IMR-90 (cell line): ENCODE data around the gene SERPINB1. TPM values are rescaled to one million over a fixed set of nuclear protein-coding genes. Genes with fewer than 3 reads are reported as not detected.

Source experiments
- ATAC-seq: fragments of 200-7000 bp; cut with Tn5 transposase; 2 replicates; pipeline ENCODE4 v1.9.1; 2020; ENCODE audit warnings: low read depth, mild to moderate bottlenecking, moderate library complexity
- BruUV-seq: library from RNA; stranded (reverse); fragments of 400-500 nt; replicated peaks from 2 replicates; lab custom pipeline; 2021; lab: Mats Ljungman, UMichigan
- CTCF ChIA-PET: fragments of 300-600 bp; formaldehyde crosslinking; extraction: SDS; loops from one replicate; lab custom pipeline; 2021; ENCODE audit warnings: antibody characterized with exemption; lab: Yijun Ruan, JAX
- POLR2A ChIA-PET: fragments of 300-600 bp; sonication (Branson Sonifier 250); formaldehyde crosslinking; loops from one replicate; lab custom pipeline; 2022; ENCODE audit warnings: antibody characterized with exemption; ENCODE audit not compliant: unreplicated experiment; lab: Charles Lee
- DNase-seq: peaks from one replicate; pipeline ENCODE4 v3.0.0; 2013
- H2AFZ ChIP-seq: replicated peaks from 2 replicates; pipeline ENCODE3; 2013; ENCODE audit warnings: low read length, mild to moderate bottlenecking; ENCODE audit not compliant: poor library complexity
- H2AK5ac ChIP-seq: 2 replicates; pipeline ENCODE4 v1.6.1; 2013; ENCODE audit warnings: low read depth, low read length, inconsistent platforms
- H2AK9ac ChIP-seq: replicated peaks from 2 replicates; pipeline ENCODE3; 2013; ENCODE audit warnings: mild to moderate bottlenecking, low read depth, low read length, moderate library complexity; ENCODE audit not compliant: poor library complexity
- H2BK120ac ChIP-seq: 2 replicates; pipeline ENCODE4 v1.6.1; 2013; ENCODE audit warnings: low read depth, low read length, inconsistent platforms
- H2BK15ac ChIP-seq: 3 replicates; pipeline ENCODE4 v1.6.1; 2013; ENCODE audit warnings: low read depth, low read length, inconsistent platforms
- H2BK20ac ChIP-seq: 2 replicates; pipeline ENCODE4 v1.6.1; 2013; ENCODE audit warnings: low read depth, mild to moderate bottlenecking, inconsistent platforms, low read length, moderate library complexity
- H2BK5ac ChIP-seq: 2 replicates; pipeline ENCODE4 v1.6.1; 2013; ENCODE audit warnings: mild to moderate bottlenecking, low read depth, low read length, inconsistent platforms; ENCODE audit not compliant: poor library complexity, severe bottlenecking
- H3K14ac ChIP-seq: replicated peaks from 2 replicates; pipeline ENCODE4 v1.6.1; 2013; ENCODE audit warnings: low read depth, low read length, inconsistent platforms
- H3K18ac ChIP-seq: 2 replicates; pipeline ENCODE4 v1.6.1; 2013; ENCODE audit warnings: low read depth, low read length, control low read depth
- H3K23ac ChIP-seq: 2 replicates; pipeline ENCODE4 v1.6.1; 2013; ENCODE audit warnings: low read depth, low read length, inconsistent platforms
- H3K27ac ChIP-seq: 2 replicates; pipeline ENCODE4 v1.5.1; 2013; ENCODE audit warnings: mild to moderate bottlenecking, control low read depth, low read length; ENCODE audit not compliant: insufficient read depth
- H3K27me3 ChIP-seq: 2 replicates; pipeline ENCODE4 v1.6.1; 2013; ENCODE audit warnings: low read length; ENCODE audit not compliant: control insufficient read depth, insufficient read depth
- H3K36me3 ChIP-seq: 2 replicates; pipeline ENCODE4 v1.6.1; 2013; ENCODE audit warnings: low read length, mixed read lengths; ENCODE audit not compliant: control insufficient read depth, insufficient read depth
- H3K4ac ChIP-seq: 2 replicates; pipeline ENCODE4 v1.6.1; 2013; ENCODE audit warnings: low read depth, low read length, inconsistent platforms
- H3K4me1 ChIP-seq: 2 replicates; pipeline ENCODE4 v1.6.1; 2013; ENCODE audit warnings: low read length, mixed read lengths; ENCODE audit not compliant: control insufficient read depth, insufficient read depth
- H3K4me2 ChIP-seq: 2 replicates; pipeline ENCODE4 v1.6.1; 2013; ENCODE audit warnings: low read depth, mild to moderate bottlenecking, control low read depth, low read length, moderate library complexity
- H3K4me3 ChIP-seq: 2 replicates; pipeline ENCODE4 v1.5.1; 2013; ENCODE audit warnings: low read depth, mild to moderate bottlenecking, control low read depth, low read length, moderate library complexity; ENCODE audit not compliant: insufficient read depth
- H3K56ac ChIP-seq: 2 replicates; pipeline ENCODE4 v1.6.1; 2013; ENCODE audit warnings: low read length, inconsistent platforms; ENCODE audit not compliant: insufficient read depth; ENCODE audit errors: extremely low read depth
- H3K79me1 ChIP-seq, 2 experiments: 2 replicates each; pipeline ENCODE4 v1.6.1; 2013; ENCODE audit warnings: low read length in 2 of 2, inconsistent platforms in 1 of 2, low read depth in 1 of 2
- H3K9ac ChIP-seq: 2 replicates; pipeline ENCODE4 v1.6.1; 2013; ENCODE audit warnings: low read depth, low read length, control low read depth
- H3K9me1 ChIP-seq: 2 replicates; pipeline ENCODE4 v1.6.1; 2013; ENCODE audit warnings: low read length, inconsistent platforms; ENCODE audit not compliant: insufficient read depth
- H3K9me3 ChIP-seq: 2 replicates; pipeline ENCODE4 v1.6.1; 2013; ENCODE audit warnings: low read length; ENCODE audit not compliant: control insufficient read depth, insufficient read depth
- H4K20me1 ChIP-seq: 2 replicates; pipeline ENCODE4 v1.6.1; 2013; ENCODE audit warnings: low read length, inconsistent platforms; ENCODE audit not compliant: insufficient read depth
- H4K5ac ChIP-seq: 2 replicates; pipeline ENCODE4 v1.6.1; 2013; ENCODE audit warnings: mild to moderate bottlenecking, low read depth, low read length, control low read depth
- H4K8ac ChIP-seq, 2 experiments: 2 replicates each; pipeline ENCODE4 v1.6.1; 2013; ENCODE audit warnings: low read depth in 2 of 2, low read length in 2 of 2, control low read depth in 1 of 2, inconsistent platforms in 1 of 2
- H4K91ac ChIP-seq: 2 replicates; pipeline ENCODE4 v1.6.1; 2013; ENCODE audit warnings: low read depth, low read length, inconsistent platforms; ENCODE audit not compliant: insufficient read depth
- BHLHE40 ChIP-seq: fragments of 150-350 bp; IDR thresholded peaks from 2 replicates; pipeline ENCODE4 v1.6.1; 2016; ENCODE audit warnings: mild to moderate bottlenecking, low read depth, low read length
- CEBPB ChIP-seq: IDR thresholded peaks from 2 replicates; pipeline ENCODE4 v1.6.1; 2012; ENCODE audit warnings: low read depth, low read length, improper control_type of control experiment
- CHD1 ChIP-seq: IDR thresholded peaks from 2 replicates; pipeline ENCODE4 v1.6.1; 2012; ENCODE audit warnings: low read depth, low read length, improper control_type of control experiment
- CTCF ChIP-seq: conservative IDR thresholded peaks from 2 replicates; pipeline ENCODE4 v1.5.1; 2012; ENCODE audit warnings: mild to moderate bottlenecking, low read depth, low read length, improper control_type of control experiment
- ELK1 ChIP-seq: fragments of 150-350 bp; IDR thresholded peaks from 2 replicates; pipeline ENCODE4 v1.6.1; 2016; ENCODE audit warnings: low read depth, mild to moderate bottlenecking, low read length, moderate library complexity, borderline replicate concordance
- MAFK ChIP-seq: IDR thresholded peaks from 2 replicates; pipeline ENCODE4 v1.6.1; 2012; ENCODE audit warnings: low read depth, low read length, improper control_type of control experiment
- MAZ ChIP-seq: IDR thresholded peaks from 2 replicates; pipeline ENCODE4 v1.6.1; 2012; ENCODE audit warnings: low read depth, mild to moderate bottlenecking, low read length, improper control_type of control experiment, moderate library complexity, borderline replicate concordance
- MXI1 ChIP-seq: IDR thresholded peaks from 2 replicates; pipeline ENCODE4 v1.6.1; 2012; ENCODE audit warnings: low read depth, mild to moderate bottlenecking, low read length, moderate library complexity, borderline replicate concordance
- NFE2L2 ChIP-seq: fragments of 150-350 bp; IDR thresholded peaks from 2 replicates; pipeline ENCODE4 v1.6.1; 2016; ENCODE audit warnings: low read depth, mild to moderate bottlenecking, low read length
- POLR2A ChIP-seq: IDR thresholded peaks from 2 replicates; pipeline ENCODE4 v1.6.1; 2012; ENCODE audit warnings: mild to moderate bottlenecking, low read depth, low read length
- RAD21 ChIP-seq: IDR thresholded peaks from 2 replicates; pipeline ENCODE4 v1.6.1; 2012; ENCODE audit warnings: low read length, improper control_type of control experiment
- RCOR1 ChIP-seq: IDR thresholded peaks from 2 replicates; pipeline ENCODE4 v1.6.1; 2012; ENCODE audit warnings: mild to moderate bottlenecking, low read length, improper control_type of control experiment; ENCODE audit not compliant: insufficient replicate concordance
- RFX5 ChIP-seq: IDR thresholded peaks from 2 replicates; pipeline ENCODE4 v1.8.0; 2012; ENCODE audit warnings: low read depth, mild to moderate bottlenecking, low read length, moderate library complexity
- USF2 ChIP-seq: fragments of 150-350 bp; IDR thresholded peaks from 2 replicates; pipeline ENCODE4 v1.6.1; 2017; ENCODE audit warnings: mild to moderate bottlenecking, antibody characterized with exemption, low read length, low read depth
- WGBS, 2 experiments: methylation state at CpG; one replicate each; pipeline versions ENCODE4 v1.1.5 to v1.1.7; 2013; ENCODE audit warnings: missing lambda C conversion rate in 2 of 2; ENCODE audit not compliant: insufficient read length in 1 of 2; ENCODE audit errors: extremely low coverage in 2 of 2; 5-methylcytosine and 5-hydroxymethylcytosine counted together
- dilution Hi-C: fragments of 300-500 bp; cut with HindIII; formaldehyde crosslinking; loops from one replicate; pipeline ENCODE4 v1.14.3; 2018; ENCODE audit warnings: low sequenced_read_pairs; ENCODE audit not compliant: unreplicated experiment
- in situ Hi-C: fragments of 300-500 bp; cut with MboI; formaldehyde crosslinking; loops from 3 replicates; pipeline ENCODE4 v1.14.3; 2019; ENCODE audit warnings: low sequenced_read_pairs, inconsistent platforms, mixed read lengths
- intact Hi-C: fragments of 100-400 bp; cut with micrococcal nuclease; formaldehyde crosslinking; loops from 2 replicates; pipeline ENCODE4 v1.10.0; 2022
- polyA plus RNA-seq, 3 experiments: library from polyadenylated mRNA; depleted of rRNA; stranded (reverse); fragments of >200 nt; gene quantifications; 2 replicates each; pipeline ENCODE4 v1.2.3, GENCODE V29; 2012; ENCODE audit warnings: low replicate concordance in 1 of 3
- total RNA-seq: library from RNA; depleted of rRNA; stranded (reverse); fragments of >200 nt; gene quantifications from 2 replicates; pipeline ENCODE4 v1.2.3, GENCODE V29; 2012

The SERPINB1 gene
- total and polyA plus RNA-seq, 2 of the 4 experiments (the other 2 are of a cell fraction): 6.1 to 9.1 TPM

- Histone ChIP-seq H3K18ac (no peak overlapping the region), H3K27ac (no peak overlapping the region), H2AK9ac (no peak overlapping the region), H3K9ac (no peak overlapping the region), H2BK5ac (no peak overlapping the region), H3K14ac (no peak overlapping the region), H2BK120ac (no peak overlapping the region), H4K8ac (no peak overlapping the region), H3K4me3 (no peak overlapping the region), H3K79me1 (no peaks in the 10 kb centered on the region), H3K4me1 (peaks cover 13% of the 10 kb centered on the region), H2AFZ (no peak overlapping the region), H4K91ac (no peak overlapping the region), H2BK15ac (no peak overlapping the region), H2AK5ac (no peak overlapping the region), H3K4ac (no peak overlapping the region), H3K27me3 (no peaks in the 10 kb centered on the region), H4K20me1 (no peaks in the 10 kb centered on the region), H3K9me3 (no peaks in the 10 kb centered on the region), H3K23ac (no peak overlapping the region), H4K5ac (no peak overlapping the region), H3K9me1 (peaks cover 3% of the 10 kb centered on the region; the same call in 1 of the 2 replicates), H2BK20ac (no peak overlapping the region), H3K56ac (no peak overlapping the region), H3K36me3 (no peaks in the 10 kb centered on the region), H3K4me2 (no peak overlapping the region)
- POLR2A ChIA-PET: no interaction called here
- TF ChIP-seq CTCF (no peak), CEBPB (no peak), USF2 (no peak), ELK1 (no peak), MAZ (no peak), RAD21 (no peak), MAFK (no peak), RCOR1 (no peak), CHD1 (no peak), MXI1 (no peak), BHLHE40 (no peak), RFX5 (no peak), POLR2A (no peak), NFE2L2 (no peak)
- DNase-seq (no peak), ATAC-seq (no peak)
- in situ Hi-C loops: no loop called here
- WGBS, 2 experiments: no CpG with 5 or more reads among the region's 4 CpGs
- intact Hi-C loops: no loop called here
- no TSS peak for BruUV-seq
- dilution Hi-C loops: no loop called here
- CTCF ChIA-PET: no interaction called here
These were observed 39.8 kb upstream of the SERPINB1 start for GRCh38 chr6:2881423-2881822.
